ENCODE data around the gene PIGQ.

The PIGQ gene

DNA sequence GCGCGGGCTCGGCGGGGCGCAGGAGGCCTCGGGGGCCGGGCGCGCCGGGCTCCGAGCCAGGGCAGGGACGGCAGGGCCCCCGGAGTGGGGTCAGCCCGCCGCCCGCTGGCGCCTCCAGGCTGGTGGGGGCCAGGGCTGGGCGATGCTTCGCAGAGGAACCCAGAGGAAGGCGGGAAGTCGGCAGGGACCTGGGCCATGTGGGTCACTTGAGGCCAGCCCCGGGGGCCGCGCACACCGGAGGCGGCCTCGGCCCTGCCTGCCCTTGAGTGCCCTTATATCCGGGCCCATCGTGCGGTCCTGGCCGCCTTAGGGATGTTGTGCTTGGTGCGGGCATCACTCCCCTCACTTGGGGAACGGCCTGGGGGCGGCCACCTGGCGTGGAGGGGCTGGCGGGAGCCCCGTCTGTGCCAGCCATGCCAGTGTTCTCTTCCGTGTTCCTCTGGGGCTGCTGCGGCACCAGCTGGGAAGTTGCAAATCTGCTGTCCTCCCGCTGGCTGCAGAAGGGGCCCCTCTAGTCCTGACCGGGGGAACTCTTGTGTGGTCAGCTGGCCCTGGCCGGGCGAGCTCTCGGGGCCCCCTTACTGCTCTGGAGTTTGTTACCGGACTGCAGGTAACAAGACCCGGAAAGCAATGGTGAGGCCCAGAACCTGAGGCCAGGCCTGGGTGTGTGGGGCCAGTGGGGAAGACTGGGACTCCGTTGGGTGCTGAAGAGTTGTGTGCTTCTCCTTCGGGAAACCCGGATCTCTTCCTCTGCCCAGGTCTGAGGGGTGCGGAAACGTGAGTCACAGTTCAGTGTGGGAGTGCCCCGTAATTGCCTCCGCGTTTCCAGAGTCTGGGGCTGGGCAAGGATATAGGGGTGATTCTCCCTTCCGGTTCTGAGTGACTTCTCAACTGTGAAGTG lies 41.4 kb upstream of the PIGQ start:
- TF ChIP-seq GATA3 (IDR thresholded peaks at IDR 0.05; ENCODE audit: low read depth, low read length) (no peak), GATA2 (IDR thresholded peaks at IDR 0.05; ENCODE audit: low read depth, low read length) (no peak)

DNA sequence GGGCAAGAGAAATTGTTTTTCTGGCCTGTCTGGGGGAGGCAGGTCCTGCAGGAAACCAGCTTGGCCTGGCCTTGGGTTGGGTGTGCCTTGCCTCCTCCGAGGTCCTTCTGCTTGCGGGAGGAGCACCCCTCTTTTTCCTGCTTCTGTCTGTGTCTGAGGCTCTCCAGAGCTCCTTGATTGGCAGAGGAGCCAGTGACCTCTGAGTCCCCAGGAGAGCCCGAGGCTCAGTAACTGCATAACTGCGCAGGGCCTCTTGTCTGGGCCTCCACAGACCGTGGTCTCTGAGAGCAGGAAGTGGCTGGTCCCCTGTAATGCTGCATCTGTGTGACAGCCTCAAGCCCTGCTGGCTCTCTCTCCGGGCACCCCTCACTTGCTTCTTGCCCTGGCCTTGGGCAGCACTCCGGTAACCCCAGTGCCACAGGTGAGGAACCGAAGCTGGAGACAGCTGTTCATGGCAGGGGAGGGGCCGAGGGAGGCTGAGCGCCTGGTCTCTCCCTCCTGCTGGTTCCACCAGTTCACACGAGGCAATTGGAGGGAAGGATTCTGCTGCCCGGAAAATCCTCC lies 40.7 kb upstream of the PIGQ start:
- no peak for TF ChIP-seq GATA3 (IDR thresholded peaks at IDR 0.05; ENCODE audit: low read depth, low read length)
- no peak for TF ChIP-seq GATA2 (IDR thresholded peaks at IDR 0.05; ENCODE audit: low read depth, low read length)

DNA sequence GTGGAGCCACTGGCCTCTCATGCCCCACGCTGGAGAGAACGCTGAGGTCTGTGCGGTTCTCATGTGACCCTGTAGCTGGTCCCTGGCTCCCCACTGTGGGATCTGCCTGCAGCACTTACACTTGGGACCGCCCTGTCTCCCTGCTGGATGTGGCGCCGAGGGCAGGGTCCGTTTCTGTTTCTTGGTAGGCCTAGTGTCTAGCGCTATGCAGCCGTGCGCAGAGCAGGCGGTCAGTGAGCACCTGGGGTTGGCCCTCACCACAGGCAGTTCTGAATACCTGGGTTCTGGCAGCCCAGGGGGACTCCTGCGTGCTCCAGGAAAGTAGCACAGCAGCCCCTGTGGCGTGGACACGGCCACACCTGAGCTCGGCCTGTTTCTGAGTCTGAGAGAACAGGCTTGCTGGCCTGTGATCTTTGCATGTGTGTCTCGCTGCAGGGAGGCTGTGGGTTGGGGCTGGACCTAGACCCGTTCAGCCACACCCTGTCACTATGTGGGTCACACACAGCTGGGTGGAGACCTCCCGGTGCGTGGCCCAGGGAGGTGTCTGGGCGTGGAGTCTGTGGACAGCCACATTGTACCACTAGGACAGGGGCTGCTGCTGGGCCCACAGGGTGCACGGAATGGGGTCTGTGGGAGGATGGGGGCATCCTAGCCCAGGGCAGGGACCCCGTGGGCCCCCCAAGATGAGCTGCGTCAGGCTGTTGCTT lies 39.5 kb upstream of the PIGQ start:
- no peak for TF ChIP-seq GATA3 (IDR thresholded peaks at IDR 0.05; ENCODE audit: low read depth, low read length)
- no peak for TF ChIP-seq GATA2 (IDR thresholded peaks at IDR 0.05; ENCODE audit: low read depth, low read length)

GRCh38 chr16:531494-532125 lies 38.2 kb upstream of the PIGQ start:
- TF ChIP-seq GATA3 (IDR thresholded peaks at IDR 0.05; ENCODE audit: low read depth, low read length) (no peak), GATA2 (IDR thresholded peaks at IDR 0.05; ENCODE audit: low read depth, low read length) (no peak)

DNA sequence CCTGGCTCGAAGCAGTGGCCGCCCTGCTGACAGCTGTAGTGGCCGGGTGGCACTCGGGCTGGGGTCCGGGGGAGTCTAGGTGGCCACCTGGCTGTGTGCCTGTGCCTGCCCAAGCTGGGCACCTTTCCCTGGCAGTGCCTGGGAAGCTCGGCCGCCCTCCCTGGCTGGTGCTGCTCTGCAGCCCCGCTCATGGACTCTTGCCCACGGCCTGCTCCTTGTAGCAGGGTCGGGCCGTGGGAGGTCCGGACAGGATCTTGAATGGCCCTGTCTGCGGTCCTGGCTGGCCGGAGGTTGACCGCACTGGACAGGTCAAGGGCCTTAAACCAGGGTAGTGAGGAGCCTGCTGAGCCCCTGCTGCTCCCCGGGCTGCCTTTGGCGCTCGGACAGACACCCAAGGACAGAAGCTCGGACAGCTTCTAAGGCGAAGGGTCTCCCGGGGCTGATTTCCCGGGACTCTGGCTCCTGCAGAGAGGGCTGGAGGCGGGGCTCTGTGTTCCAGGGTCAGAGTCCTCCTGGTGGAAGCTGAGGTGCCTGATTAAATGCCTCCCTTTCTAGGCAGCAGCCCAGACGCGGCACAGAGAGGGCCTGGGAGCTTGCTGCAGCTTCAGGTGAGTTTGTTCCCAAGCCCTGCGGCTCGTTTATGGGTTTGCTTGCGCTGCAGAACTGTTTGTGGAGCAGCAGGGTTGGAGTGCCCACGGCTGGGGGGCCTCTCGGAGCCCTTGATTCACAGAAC lies 36.2 kb upstream of the PIGQ start:
- TF ChIP-seq GATA2 (IDR thresholded peaks at IDR 0.05; ENCODE audit: low read depth, low read length) (no peak), GATA3 (IDR thresholded peaks at IDR 0.05; ENCODE audit: low read depth, low read length) (no peak)

- TF ChIP-seq GATA2 (IDR thresholded peaks at IDR 0.05; ENCODE audit: low read depth, low read length) (no peak), GATA3 (IDR thresholded peaks at IDR 0.05; ENCODE audit: low read depth, low read length) (no peak)
Observed at GRCh38 chr16:534135-534534, 35.6 kb upstream of the PIGQ start.

DNA sequence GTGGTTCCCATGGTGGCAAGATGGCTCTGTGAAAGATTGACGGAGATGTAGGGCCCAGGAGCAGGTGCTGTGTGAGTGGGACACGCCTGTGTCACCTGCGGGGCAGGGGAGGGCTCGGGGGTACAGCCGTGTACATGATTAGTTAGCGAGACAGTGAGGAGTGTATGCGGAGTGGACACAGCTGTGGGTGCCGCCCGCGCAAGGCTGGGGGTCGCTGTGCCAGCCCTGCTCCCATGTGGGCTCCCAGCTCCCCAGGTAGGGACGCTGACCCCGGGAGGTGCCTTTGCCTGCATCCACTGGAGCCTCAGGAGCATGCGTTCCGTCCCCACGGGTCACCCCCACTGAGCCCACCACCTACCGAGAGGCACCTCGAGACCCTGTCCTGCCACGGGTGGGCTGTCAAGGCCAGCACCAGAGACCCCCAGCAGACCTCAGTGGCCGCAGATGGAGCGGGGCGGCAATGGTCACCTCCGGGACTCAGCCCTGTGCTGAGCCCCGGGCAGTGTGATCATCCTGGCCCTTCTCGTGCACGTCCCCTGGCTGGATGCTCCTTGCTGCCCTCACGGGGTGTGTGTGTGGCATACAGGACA lies 34.8 kb upstream of the PIGQ start:
- no peak for TF ChIP-seq GATA3 (IDR thresholded peaks at IDR 0.05; ENCODE audit: low read depth, low read length)
- no peak for TF ChIP-seq GATA2 (IDR thresholded peaks at IDR 0.05; ENCODE audit: low read depth, low read length)

DNA sequence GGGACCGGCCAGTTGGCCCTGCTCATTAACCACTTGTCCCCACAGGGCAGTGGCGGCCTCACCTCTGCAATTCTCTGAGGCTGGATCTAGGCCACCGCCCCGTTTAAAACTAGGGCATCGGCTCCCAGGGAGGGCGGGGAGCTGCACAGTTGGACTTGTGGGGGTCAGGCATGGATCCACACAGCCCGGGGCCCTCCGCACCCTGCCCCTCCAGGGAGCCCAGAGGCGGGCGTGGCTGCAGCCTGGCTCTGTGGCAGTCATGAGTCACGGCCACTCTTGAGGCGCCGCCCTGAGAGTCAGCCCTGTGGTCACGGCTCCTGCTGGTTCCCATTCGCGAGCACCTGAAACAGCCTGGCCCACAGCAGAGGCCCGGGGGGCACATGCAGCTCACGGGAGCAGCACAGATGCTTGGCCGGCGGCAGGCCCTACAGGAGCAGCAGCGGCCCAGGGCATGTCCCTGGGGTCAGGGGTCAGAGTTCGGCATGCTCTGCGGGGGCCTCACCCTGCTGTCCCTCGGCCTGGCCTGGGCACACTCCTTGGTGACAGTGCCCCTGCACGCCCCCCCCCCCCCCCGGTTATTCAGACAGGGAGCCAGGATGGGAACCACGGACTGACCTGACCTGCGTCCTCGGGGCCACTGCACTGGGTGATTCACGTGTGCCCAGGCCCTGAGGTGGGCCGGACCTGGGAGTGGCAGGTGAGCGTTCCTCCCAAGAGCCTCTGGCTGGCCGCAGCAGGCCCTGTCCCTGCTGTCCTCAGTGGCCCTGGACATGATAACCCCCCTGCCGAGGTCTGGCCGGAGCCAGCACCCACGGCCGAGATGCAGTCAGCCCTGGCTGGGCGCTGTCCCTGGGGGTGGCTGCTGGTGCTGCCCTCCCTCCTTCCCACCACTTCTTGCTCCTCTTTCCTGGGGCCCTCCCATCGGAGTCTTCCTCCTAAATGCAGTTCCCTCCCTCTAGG lies 34.0 kb upstream of the PIGQ start:
- no peak for TF ChIP-seq GATA2 (IDR thresholded peaks at IDR 0.05; ENCODE audit: low read depth, low read length)
- TF ChIP-seq GATA3 (IDR thresholded peaks at IDR 0.05; ENCODE audit: low read depth, low read length) = no peak

DNA sequence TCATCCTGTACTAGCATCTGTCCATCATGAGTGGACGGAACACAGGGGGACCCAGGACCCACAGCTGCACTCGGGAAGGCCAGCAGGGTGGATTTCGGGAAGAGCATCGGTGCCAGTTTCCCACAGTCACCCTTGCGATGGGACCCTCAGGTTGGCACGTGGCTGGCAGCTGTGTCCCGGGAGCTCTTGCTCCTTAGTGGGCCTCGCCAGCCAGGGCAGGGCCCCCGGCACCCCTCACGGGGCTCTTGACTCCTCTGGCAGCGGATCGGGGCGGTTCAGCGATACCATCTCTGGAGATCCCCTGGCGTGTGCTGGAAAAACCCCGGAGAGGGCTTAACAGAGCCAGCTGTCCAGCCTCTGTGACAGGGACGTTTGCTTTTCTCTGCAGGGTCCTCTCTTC lies 33.0 kb upstream of the PIGQ start:
- TF ChIP-seq GATA2 (IDR thresholded peaks at IDR 0.05; ENCODE audit: low read depth, low read length) (no peak), GATA3 (IDR thresholded peaks at IDR 0.05; ENCODE audit: low read depth, low read length) (no peak)

DNA sequence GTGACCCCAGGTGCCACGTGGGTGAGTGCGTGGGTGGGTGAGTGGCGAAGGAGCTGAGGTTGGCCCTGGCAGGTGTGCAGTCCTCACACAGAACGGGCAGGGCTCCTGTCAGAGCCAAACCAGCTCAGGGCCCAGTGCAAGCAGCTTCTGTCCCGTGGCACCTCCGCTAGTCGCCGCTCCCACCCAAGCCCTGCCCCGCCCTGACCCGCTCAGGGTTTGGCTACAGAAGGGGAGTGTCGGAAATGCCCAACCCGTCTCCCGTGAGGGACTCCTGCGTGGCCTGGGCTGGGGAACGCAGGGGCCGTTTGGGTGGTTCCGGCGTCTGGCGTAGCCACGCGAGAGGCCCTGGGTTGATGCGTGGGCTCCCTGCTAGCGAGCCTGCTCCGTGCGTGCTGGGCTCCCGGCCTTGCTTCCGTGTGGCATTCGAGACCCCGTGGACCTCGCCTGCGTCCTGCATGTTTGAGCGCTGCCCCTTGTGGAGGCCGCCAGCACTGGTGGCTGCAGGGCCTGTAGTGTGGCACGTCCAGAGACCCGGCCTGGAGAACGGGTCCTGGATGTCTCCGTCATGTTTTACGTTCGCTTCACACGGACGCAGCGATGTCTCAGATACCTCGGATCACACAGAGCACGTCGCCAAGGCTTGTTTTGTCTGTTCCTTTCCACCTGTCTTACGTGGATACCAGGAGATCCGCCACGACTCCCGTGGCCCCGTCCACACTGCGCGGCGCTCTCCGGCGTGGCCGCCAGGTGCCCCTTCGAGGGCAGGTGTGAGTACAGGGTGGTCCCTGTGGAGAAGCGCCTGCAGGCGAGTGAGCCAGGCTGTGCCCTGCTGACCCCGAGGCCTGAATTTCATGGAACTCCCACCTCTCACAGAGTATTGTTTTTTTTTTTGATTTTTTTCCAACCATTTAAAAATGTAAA lies 32.1 kb upstream of the PIGQ start:
- TF ChIP-seq GATA2 (IDR thresholded peaks at IDR 0.05; ENCODE audit: low read depth, low read length) = no peak
- TF ChIP-seq GATA3 (IDR thresholded peaks at IDR 0.05; ENCODE audit: low read depth, low read length) = no peak

DNA sequence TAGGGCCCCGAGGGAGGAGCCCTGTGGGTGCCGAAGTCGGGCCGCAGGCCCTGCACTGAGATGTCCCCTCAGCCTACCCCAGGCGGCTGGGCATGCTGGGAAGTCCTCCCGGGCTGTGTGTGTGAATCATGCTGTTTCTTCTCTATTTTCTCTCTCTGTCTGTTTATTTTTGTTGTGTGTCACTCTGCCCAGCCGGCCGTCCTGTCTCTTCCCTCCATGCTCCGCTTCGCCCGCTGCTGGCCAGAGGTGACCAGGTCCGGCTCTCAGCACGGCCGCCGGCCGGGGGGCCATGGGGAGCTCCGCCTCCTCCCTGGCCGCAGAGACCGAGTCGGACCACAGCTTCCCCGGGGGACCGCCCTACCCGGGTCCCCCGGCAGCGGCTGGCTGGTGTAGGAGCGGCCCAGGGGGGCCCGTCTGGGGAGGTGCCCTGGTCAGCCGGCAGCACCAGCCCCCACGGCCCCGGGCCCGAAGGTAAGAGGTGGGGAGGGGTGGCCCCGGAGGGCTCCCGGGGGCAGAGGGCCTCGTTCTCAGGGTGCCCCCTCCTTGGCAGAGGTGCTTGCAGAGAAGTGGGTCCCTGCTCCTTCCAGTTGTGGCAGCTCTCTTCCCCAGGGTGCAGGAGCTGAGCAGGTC lies 29.8 kb upstream of the PIGQ start:
- TF ChIP-seq GATA3 (IDR thresholded peaks at IDR 0.05; ENCODE audit: low read depth, low read length) (no peak), GATA2 (IDR thresholded peaks at IDR 0.05; ENCODE audit: low read depth, low read length) (no peak)

Measured in SH-SY5Y (cell line).